Thyroid gland (tissue), 4 donors: ENCODE data around the gene MUL1. TPM values are rescaled to one million over a fixed set of nuclear protein-coding genes. Genes with fewer than 3 reads are reported as not detected.

ENCODE experiments used
- DNase-seq, 2 donors: peaks; one replicate each; pipeline ENCODE4 v3.0.0-alpha.2; 2019
- H3K27ac ChIP-seq, 3 donors: fragments of 200-600 bp; sonication (generic); 1 replicate in 2 of 3; 2 replicates in 1 of 3; pipeline ENCODE4 v1.5.1; 2016 to 2019; ENCODE audit warnings: mild to moderate bottlenecking in 1 of 3, moderate library complexity in 1 of 3
- H3K27me3 ChIP-seq: fragments of 200-600 bp; sonication (generic); one replicate; pipeline ENCODE4 v1.5.1; 2019
- H3K36me3 ChIP-seq, 2 donors: fragments of 200-600 bp; sonication (generic); one replicate each; pipeline ENCODE4 v1.5.1; 2016 to 2019
- H3K4me1 ChIP-seq, 2 donors: fragments of 200-600 bp; sonication (generic); one replicate each; pipeline ENCODE4 v1.5.1; 2017 to 2019
- H3K4me3 ChIP-seq, 3 donors: fragments of 200-600 bp; sonication (generic); replicated peaks in 1 of 3; 1 replicate in 2 of 3; 2 replicates in 1 of 3; pipeline ENCODE4 v1.5.1; 2016; ENCODE audit warnings: mild to moderate bottlenecking in 1 of 3
- H3K9me3 ChIP-seq: fragments of 200-600 bp; sonication (generic); one replicate; pipeline ENCODE4 v1.5.1; 2017
- POLR2A ChIP-seq, 2 donors: fragments of 450-650 bp; IDR thresholded peaks; one replicate each; pipeline ENCODE4 v1.6.1; 2017; ENCODE audit warnings: antibody characterized with exemption in 2 of 2, mild to moderate bottlenecking in 2 of 2, moderate library complexity in 1 of 2
- WGBS, 2 donors: methylation state at CpG; one replicate each; pipeline ENCODE4 v1.1.5; 2017; 5-methylcytosine and 5-hydroxymethylcytosine counted together
- intact Hi-C: fragments of 100-400 bp; cut with DNase I; formaldehyde crosslinking; loops from one replicate; pipeline ENCODE4 v1.15.1; 2023
- total RNA-seq, 4 donors: library from RNA; depleted of rRNA; stranded (reverse); fragments of >200 nt; gene quantifications; one replicate each; pipeline ENCODE4 v1.2.3, GENCODE V29; 2016
- TF ChIP-seq, protein P1 (sequence below), 6 experiments: fragments of 200-600 bp in 3 of 6; fragments of 450-650 bp in 3 of 6; sonication (generic) in 3 of 6; IDR thresholded peaks; one replicate each; pipeline ENCODE4 v1.5.1; 2016 to 2019; ENCODE audit warnings: antibody characterized with exemption in 6 of 6, mild to moderate bottlenecking in 2 of 6, inconsistent platforms in 1 of 6, moderate library complexity in 1 of 6

Gene MUL1
- total RNA-seq, 4 donors from 2014 or later: 30.1 to 42.1 (median 35.0) TPM

DNA sequence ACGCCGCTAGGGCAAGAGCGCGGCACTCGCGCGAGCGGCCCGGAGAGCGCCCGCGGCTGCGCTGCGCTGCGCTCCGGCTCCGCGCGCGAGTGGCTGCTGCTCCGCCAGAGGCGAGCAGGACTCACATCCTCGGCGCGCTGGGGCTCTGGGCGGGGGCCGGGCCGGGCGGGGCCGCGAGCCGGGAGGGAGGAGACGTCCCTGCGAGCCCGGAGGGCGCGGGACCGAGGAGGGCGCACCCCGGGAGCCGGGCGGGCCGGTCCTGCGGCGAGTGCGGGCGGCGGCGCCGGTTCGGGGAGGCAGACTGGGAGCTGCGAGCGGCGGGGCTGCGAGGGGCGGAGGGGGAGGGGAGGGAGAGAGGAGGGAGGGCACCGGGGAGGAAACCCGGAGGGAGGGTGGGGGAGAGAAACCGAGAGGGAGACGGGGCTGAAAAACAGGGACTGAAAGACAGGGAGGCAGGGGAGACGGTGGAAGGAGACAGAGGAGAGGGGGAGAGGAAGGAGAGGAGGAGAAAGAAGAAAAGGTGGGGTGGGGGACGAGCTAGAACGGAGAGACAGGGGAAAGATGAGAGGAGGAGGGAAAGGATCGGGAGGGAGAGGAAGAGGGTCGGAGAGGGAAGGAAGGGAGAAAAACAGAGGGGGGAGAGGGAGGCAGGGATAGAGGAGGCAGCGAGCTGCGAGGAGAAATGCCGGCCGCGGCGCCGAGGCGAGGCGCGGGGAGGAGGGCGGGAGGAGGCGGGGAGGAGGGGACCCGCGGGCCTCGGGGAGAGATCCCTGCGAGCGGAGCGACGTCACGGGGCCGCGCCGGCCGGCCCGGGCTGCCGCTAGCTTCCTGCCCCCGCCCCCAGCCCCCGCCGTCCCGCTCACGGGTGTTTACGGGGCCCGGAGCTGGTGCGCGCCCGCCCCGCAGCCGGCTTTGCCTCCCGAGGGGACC lies 22.2 kb downstream of the MUL1 start, which contains the start of gene CAMK2N1:
TSS of gene CAMK2N1 (minus strand) at position 684 of the 930 bp plus-strand sequence. CDS start 831 bp downstream, outside the sequence.
- Histone ChIP-seq H3K27me3 (peaks cover 8% of the 10 kb centered on the region), H3K36me3 (no peaks in the 10 kb centered on the region), H3K27ac (peak within 1 kb of the TSS; percentile 18 to 50 (median 32)), H3K4me3 (peak within 1 kb of the TSS; percentile 4 to 59 (median 23)), H3K4me1 (peaks cover 14 to 25% of the 10 kb centered on the region in 2 donors), H3K9me3 (no peaks in the 10 kb centered on the region)
- DNase-seq: peak; percentile 53 to 72
- intact Hi-C loops: no loop called here
- no peak for TF ChIP-seq POLR2A (IDR thresholded peaks at IDR 0.05)
- TF ChIP-seq, protein P1, sequence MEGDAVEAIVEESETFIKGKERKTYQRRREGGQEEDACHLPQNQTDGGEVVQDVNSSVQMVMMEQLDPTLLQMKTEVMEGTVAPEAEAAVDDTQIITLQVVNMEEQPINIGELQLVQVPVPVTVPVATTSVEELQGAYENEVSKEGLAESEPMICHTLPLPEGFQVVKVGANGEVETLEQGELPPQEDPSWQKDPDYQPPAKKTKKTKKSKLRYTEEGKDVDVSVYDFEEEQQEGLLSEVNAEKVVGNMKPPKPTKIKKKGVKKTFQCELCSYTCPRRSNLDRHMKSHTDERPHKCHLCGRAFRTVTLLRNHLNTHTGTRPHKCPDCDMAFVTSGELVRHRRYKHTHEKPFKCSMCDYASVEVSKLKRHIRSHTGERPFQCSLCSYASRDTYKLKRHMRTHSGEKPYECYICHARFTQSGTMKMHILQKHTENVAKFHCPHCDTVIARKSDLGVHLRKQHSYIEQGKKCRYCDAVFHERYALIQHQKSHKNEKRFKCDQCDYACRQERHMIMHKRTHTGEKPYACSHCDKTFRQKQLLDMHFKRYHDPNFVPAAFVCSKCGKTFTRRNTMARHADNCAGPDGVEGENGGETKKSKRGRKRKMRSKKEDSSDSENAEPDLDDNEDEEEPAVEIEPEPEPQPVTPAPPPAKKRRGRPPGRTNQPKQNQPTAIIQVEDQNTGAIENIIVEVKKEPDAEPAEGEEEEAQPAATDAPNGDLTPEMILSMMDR (IDR thresholded peaks at IDR 0.05): no peak
- 1% methylated on average over 47 to 51 of the region's 104 CpGs for WGBS, 2 donors

GRCh38 chr1:20484519-20485462 lies 23.2 kb downstream of the MUL1 start:
- Histone ChIP-seq H3K4me3 (peak overlapping the region; percentile 10 to 59 (median 17)), H3K36me3 (no peaks in the 10 kb centered on the region), H3K4me1 (peaks cover 14 to 25% of the 10 kb centered on the region in 2 donors), H3K9me3 (no peaks in the 10 kb centered on the region), H3K27me3 (peaks cover 8% of the 10 kb centered on the region), H3K27ac (no peak overlapping the region)
- 0 to 2% methylated on average over 24 to 55 of the region's 89 CpGs for WGBS, 2 donors
- intact Hi-C loops: no loop called here
- peak in 1 of 2 donors; percentile 34 for DNase-seq
- TF ChIP-seq, protein P1 (IDR thresholded peaks at IDR 0.05): no peak
- no peak for TF ChIP-seq POLR2A (IDR thresholded peaks at IDR 0.05)

- no peak overlapping the region for H3K27ac ChIP-seq
- H3K27me3 ChIP-seq: peaks cover 8% of the 10 kb centered on the region
- H3K4me3 ChIP-seq: peak overlapping the region; percentile 10 to 59 (median 17)
- peak in 1 of 2 donors; percentile 28 for DNase-seq
- intact Hi-C loops: no loop called here
- no peaks in the 10 kb centered on the region for H3K36me3 ChIP-seq
- no peaks in the 10 kb centered on the region for H3K9me3 ChIP-seq
- WGBS, 2 donors: 5 to 8% methylated on average over 46 to 52 of the region's 58 CpGs
- H3K4me1 ChIP-seq: peaks cover 14 to 25% of the 10 kb centered on the region in 2 donors
- TF ChIP-seq, protein P1 (IDR thresholded peaks at IDR 0.05): no peak
- no peak for TF ChIP-seq POLR2A (IDR thresholded peaks at IDR 0.05)
These were observed 24.0 kb downstream of the MUL1 start for GRCh38 chr1:20483833-20484518.

- Histone ChIP-seq H3K4me3 (no peak overlapping the region), H3K9me3 (no peaks in the 10 kb centered on the region), H3K4me1 (peaks cover 14 to 25% of the 10 kb centered on the region in 2 donors), H3K36me3 (no peaks in the 10 kb centered on the region), H3K27ac (no peak overlapping the region), H3K27me3 (peaks cover 8% of the 10 kb centered on the region)
- TF ChIP-seq, protein P1 (IDR thresholded peaks at IDR 0.05): no peak
- no peak for TF ChIP-seq POLR2A (IDR thresholded peaks at IDR 0.05)
- no peak for DNase-seq
- 64 to 66% methylated on average over 16 of the region's 16 CpGs for WGBS, 2 donors
- intact Hi-C loops: no loop called here
These were observed 24.7 kb downstream of the MUL1 start for GRCh38 chr1:20483098-20483832.
